ENCODE measurements around the gene SOSTDC1. TPM values are rescaled to one million over a fixed set of nuclear protein-coding genes. Genes with fewer than 3 reads are reported as not detected.
A peak's percentile ranks its signal among the peaks of the same experiment; 100 is the strongest.

SOSTDC1 gene
- total RNA-seq, 2 experiments from 2014 or later = not detected

GRCh38 chr7:16419126-16419525 is 46.4 kb downstream of the SOSTDC1 start:
- peak overlapping the region; percentile 57 for H3K27ac Mint-ChIP-seq
- peaks cover 3% of the 10 kb centered on the region for H3K9me3 Mint-ChIP-seq
- H3K36me3 Mint-ChIP-seq (ENCODE audit: low read depth) = peaks cover 1% of the 10 kb centered on the region
- peaks cover 27% of the 10 kb centered on the region for H3K4me1 Mint-ChIP-seq (ENCODE audit: low read depth)
- ATAC-seq (no peak), DNase-seq (no peak)
- H3K27me3 Mint-ChIP-seq = no peaks in the 10 kb centered on the region
- intact Hi-C loops (cut with micrococcal nuclease) = no loop called here
- no peak for TF ChIP-seq CTCF (IDR thresholded peaks at IDR 0.05)
- CTCF ChIA-PET = interaction anchor here (3.3 to 4.0 kb wide), 2 partner anchors 13 to 146 kb away, joined by 25 to 27 read pairs; no protein-coding TSS in a partner anchor
- POLR2A ChIA-PET = no interaction called here
- peak overlapping the region; percentile 75 for H3K4me3 Mint-ChIP-seq

- H3K36me3 Mint-ChIP-seq (ENCODE audit: low read depth) = peaks cover 1% of the 10 kb centered on the region
- H3K9me3 Mint-ChIP-seq = peaks cover 3% of the 10 kb centered on the region
- no peak overlapping the region for H3K4me3 Mint-ChIP-seq
- no peak for TF ChIP-seq CTCF (IDR thresholded peaks at IDR 0.05)
- H3K4me1 Mint-ChIP-seq (ENCODE audit: low read depth) = peaks cover 27% of the 10 kb centered on the region
- ATAC-seq = no peak
- intact Hi-C loops (cut with micrococcal nuclease) = no loop called here
- POLR2A ChIA-PET = no interaction called here
- no peak overlapping the region for H3K27ac Mint-ChIP-seq
- H3K27me3 Mint-ChIP-seq = no peaks in the 10 kb centered on the region
- DNase-seq = peak; percentile 14
- CTCF ChIA-PET = no interaction called here
These were observed 47.6 kb downstream of the SOSTDC1 start for GRCh38 chr7:16417906-16418305.

- no peaks in the 10 kb centered on the region for H3K27me3 Mint-ChIP-seq
- H3K4me3 Mint-ChIP-seq = no peak overlapping the region
- ChIA-PET POLR2A (no interaction called here), CTCF (no interaction called here)
- no peak for ATAC-seq
- H3K4me1 Mint-ChIP-seq (ENCODE audit: low read depth) = peaks cover 23% of the 10 kb centered on the region
- peaks cover 3% of the 10 kb centered on the region for H3K9me3 Mint-ChIP-seq
- H3K36me3 Mint-ChIP-seq (ENCODE audit: low read depth) = peaks cover 1% of the 10 kb centered on the region
- no peak for DNase-seq
- intact Hi-C loops (cut with micrococcal nuclease) = no loop called here
- TF ChIP-seq CTCF (IDR thresholded peaks at IDR 0.05) = no peak
- no peak overlapping the region for H3K27ac Mint-ChIP-seq
These were observed 49.0 kb downstream of the SOSTDC1 start for GRCh38 chr7:16416289-16417282.

- intact Hi-C loops (cut with micrococcal nuclease) = no loop called here
- H3K4me1 Mint-ChIP-seq (ENCODE audit: low read depth) = peaks cover 3% of the 10 kb centered on the region
- no peak overlapping the region for H3K27ac Mint-ChIP-seq
- POLR2A ChIA-PET = no interaction called here
- TF ChIP-seq CTCF (IDR thresholded peaks at IDR 0.05) = no peak
- H3K27me3 Mint-ChIP-seq = no peaks in the 10 kb centered on the region
- no peaks in the 10 kb centered on the region for H3K36me3 Mint-ChIP-seq (ENCODE audit: low read depth)
- no peak for DNase-seq
- ATAC-seq = no peak
- H3K4me3 Mint-ChIP-seq = no peak overlapping the region
- CTCF ChIA-PET = interaction anchor here (1.2 kb wide), 1 partner anchor 8 kb away, joined by 4 read pairs; no protein-coding TSS in a partner anchor
- H3K9me3 Mint-ChIP-seq = no peaks in the 10 kb centered on the region
These were observed 53.0 kb downstream of the SOSTDC1 start for GRCh38 chr7:16412274-16413254.

Other genes with a start within 250 kb of the SOSTDC1 start
- gene CRPPA, start 44.2 kb downstream of the SOSTDC1 start, total RNA-seq = 1 to 10 TPM; 1.4 to 1.6 TPM
- gene LRRC72, start 61.1 kb upstream of the SOSTDC1 start, total RNA-seq = not detected
- 10 to 100 TPM in 1 of 2 experiments, 1 to 10 TPM in 1; 9.8 to 10.5 TPM for gene ANKMY2, start 180.0 kb upstream of the SOSTDC1 start, total RNA-seq
- gene BZW2, start 180.4 kb upstream of the SOSTDC1 start, total RNA-seq = 100 to 1,000 TPM; 120 to 123 TPM

Data from activated CD8-positive, alpha-beta T cell treated with anti-CD3 and anti-CD28 coated beads for 36 hours (primary cell).